ENCODE data around the gene RNPEP.
"Not testable (repeated sequence)": the region's sequence is repeated elsewhere in the genome, so short reads cannot be mapped to it uniquely, and the experiment has no call there.

RNPEP gene

DNA sequence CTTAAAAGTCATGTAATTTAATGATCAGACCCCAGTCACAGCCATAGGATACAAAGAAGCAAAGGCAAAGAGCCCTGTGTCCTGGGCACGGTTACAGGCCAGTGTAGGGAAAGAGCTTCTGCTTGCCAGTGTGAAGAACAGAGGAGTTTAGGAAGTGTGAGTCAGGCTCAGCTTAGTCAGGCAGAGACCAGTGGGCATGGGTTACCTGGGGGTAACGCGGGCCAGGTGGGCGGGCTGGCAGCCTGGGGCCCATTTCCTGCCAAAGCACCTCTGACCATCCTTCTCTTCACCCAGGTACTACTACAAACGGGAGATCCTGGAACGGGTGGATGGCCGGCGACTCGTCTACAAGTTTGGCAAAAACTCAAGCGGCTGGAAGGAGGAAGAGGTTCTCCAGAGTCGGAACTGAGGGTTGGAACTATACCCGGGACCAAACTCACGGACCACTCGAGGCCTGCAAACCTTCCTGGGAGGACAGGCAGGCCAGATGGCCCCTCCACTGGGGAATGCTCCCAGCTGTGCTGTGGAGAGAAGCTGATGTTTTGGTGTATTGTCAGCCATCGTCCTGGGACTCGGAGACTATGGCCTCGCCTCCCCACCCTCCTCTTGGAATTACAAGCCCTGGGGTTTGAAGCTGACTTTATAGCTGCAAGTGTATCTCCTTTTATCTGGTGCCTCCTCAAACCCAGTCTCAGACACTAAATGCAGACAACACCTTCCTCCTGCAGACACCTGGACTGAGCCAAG is 32.6 kb downstream of the RNPEP start:
- no peaks in the 10 kb centered on the region for H3K27me3 ChIP-seq (ENCODE audit: control insufficient read depth, insufficient read depth, low read length)
- peaks cover 56% of the 10 kb centered on the region for H3K36me3 ChIP-seq (ENCODE audit: control insufficient read depth, insufficient read depth, low read length)
- H3K4me3 ChIP-seq (ENCODE audit: low read length): peak overlapping the region; percentile 99
- peak overlapping the region; percentile 100 for H3K9ac ChIP-seq (ENCODE audit: low read length)
- no peaks in the 10 kb centered on the region for H3K9me3 ChIP-seq (ENCODE audit: control insufficient read depth, low read length)
- H3K4me1 ChIP-seq (ENCODE audit: control insufficient read depth, insufficient read depth, low read length): peaks cover 45% of the 10 kb centered on the region

DNA sequence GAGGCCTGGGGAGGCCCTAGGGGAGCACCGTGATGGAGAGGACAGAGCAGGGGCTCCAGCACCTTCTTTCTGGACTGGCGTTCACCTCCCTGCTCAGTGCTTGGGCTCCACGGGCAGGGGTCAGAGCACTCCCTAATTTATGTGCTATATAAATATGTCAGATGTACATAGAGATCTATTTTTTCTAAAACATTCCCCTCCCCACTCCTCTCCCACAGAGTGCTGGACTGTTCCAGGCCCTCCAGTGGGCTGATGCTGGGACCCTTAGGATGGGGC is 33.2 kb downstream of the RNPEP start:
- Histone ChIP-seq H3K9ac (ENCODE audit: low read length) (peak overlapping the region; percentile 100), H3K27me3 (ENCODE audit: control insufficient read depth, insufficient read depth, low read length) (no peaks in the 10 kb centered on the region), H3K4me1 (ENCODE audit: control insufficient read depth, insufficient read depth, low read length) (peaks cover 49% of the 10 kb centered on the region), H3K4me3 (ENCODE audit: low read length) (peak overlapping the region; percentile 99), H3K9me3 (ENCODE audit: control insufficient read depth, low read length) (no peaks in the 10 kb centered on the region), H3K36me3 (ENCODE audit: control insufficient read depth, insufficient read depth, low read length) (peaks cover 54% of the 10 kb centered on the region)

DNA sequence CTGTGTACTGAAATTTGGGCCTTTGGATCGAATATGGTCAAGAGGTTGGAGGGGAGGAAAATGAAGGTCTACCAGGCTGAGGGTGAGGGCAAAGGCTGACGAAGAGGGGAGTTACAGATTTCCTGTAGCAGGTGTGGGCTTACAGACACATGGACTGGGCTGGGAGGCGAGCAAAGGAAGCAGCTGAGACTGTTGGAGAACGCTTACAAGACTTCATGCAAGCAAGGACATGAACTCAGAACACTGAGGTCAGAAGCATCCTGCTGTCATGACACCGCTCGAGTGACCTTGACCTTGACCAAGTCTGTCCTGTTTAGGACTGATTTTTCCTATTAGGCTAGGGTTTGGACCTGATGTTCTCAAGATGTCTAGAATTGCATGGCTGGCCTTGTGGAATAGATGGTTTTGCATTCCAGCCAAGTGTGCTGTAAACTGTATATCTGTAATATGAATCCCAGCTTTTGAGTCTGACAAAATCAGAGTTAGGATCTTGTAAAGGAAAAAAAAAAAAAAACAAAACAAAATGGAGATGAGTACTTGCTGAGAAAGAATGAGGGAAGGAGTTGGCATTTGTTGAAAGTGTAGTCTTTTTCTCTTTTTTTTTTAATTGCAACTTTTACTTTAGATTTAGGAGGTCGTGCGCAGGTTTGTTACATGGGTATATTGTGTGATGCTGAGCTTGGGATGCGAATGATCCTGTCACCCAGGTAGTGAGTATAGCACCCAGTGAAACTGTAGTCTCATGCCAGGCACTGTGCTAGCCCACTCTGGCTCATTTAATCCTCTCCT is 33.8 kb downstream of the RNPEP start:
- Histone ChIP-seq H3K4me1 (ENCODE audit: control insufficient read depth, insufficient read depth, low read length) (peaks cover 50% of the 10 kb centered on the region), H3K4me3 (ENCODE audit: low read length) (peak overlapping the region; percentile 99), H3K9ac (ENCODE audit: low read length) (peak overlapping the region; percentile 100), H3K36me3 (ENCODE audit: control insufficient read depth, insufficient read depth, low read length) (peaks cover 48% of the 10 kb centered on the region), H3K27me3 (ENCODE audit: control insufficient read depth, insufficient read depth, low read length) (no peaks in the 10 kb centered on the region), H3K9me3 (ENCODE audit: control insufficient read depth, low read length) (no peaks in the 10 kb centered on the region)

DNA sequence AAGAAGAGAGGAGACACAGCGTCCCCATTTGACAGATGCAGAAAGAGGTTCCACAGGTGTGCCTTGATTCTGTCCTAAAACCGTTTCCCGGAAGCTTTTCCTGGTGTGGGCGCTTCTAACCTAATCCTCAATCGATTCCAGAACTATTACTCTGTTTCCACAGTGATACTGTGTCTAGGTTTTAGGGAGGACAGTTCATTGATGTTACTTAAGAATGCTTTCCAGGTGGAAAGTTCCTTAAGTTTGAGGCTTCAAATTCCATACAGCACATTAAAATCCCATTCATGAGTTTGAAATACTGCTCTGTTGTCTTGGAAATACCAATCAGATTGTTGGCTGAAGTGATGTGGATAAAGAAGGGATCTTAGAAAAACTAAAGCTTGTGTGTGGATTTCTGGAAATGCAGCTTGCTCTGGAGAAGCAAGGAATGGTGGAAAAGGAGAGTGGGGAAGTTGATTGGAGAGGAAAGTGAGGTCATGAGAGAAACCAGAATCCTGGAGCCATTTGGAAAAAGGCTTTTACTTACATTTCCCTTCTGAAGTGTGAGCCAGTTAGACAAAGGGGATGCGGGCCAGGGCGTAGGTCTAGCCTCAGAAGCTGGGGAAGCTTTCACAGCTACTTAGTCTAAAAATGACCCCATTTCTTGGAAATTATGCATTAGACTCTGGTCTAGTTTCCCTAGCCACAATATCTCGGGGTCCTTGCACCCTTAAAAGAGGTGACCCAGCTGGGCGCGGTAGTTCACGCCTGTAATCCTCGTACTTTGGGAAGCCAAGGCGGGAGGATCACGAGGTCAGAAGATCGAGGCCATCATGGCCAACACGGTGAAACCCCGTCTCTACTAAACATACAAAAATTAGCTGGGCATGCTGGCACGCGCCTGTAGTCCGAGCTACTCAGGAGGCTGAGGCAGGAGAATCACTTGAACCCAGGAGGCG is 34.6 kb downstream of the RNPEP start:
- Histone ChIP-seq H3K4me1 (ENCODE audit: control insufficient read depth, insufficient read depth, low read length) (peaks cover 54% of the 10 kb centered on the region), H3K27me3 (ENCODE audit: control insufficient read depth, insufficient read depth, low read length) (no peaks in the 10 kb centered on the region), H3K36me3 (ENCODE audit: control insufficient read depth, insufficient read depth, low read length) (peaks cover 40% of the 10 kb centered on the region), H3K9ac (ENCODE audit: low read length) (peak overlapping the region; percentile 100), H3K9me3 (ENCODE audit: control insufficient read depth, low read length) (no peaks in the 10 kb centered on the region), H3K4me3 (ENCODE audit: low read length) (no peak overlapping the region)

DNA sequence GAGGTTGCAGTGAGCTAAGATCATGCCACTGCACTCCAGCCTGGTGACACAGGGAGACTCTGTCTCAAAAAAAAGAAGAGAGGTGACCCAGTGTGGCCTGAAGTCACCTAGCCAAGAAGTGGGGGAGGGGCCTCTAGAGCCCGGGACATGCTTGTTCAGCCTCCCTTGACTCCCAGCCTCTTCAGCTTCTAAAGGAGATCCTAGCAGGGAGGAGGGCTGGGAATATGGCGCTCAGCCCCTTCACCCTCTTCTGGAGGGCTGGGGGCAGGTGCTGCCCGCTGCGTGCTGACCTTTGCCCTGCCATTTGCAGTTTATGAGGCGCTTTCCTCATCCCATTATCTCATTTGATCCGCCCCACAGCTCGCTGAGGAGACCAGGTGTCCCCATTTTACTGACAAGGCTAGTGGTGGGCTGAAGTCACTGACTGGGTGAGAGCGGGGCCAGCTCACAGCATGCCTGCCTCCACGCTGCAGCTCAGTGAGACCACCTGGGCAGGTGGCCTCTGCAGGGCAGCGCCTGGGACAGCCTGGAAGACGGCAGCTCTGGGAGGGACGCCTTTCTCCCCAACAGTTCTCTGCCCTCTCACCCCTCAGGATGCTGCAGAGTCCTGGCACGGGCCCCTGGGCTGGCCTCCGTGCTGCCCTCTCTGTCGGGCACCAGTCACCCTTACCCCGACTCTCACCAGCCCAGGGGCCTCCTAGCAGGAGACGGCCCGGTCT is 35.5 kb downstream of the RNPEP start:
- H3K4me1 ChIP-seq (ENCODE audit: control insufficient read depth, insufficient read depth, low read length): peaks cover 61% of the 10 kb centered on the region
- no peak overlapping the region for H3K4me3 ChIP-seq (ENCODE audit: low read length)

DNA sequence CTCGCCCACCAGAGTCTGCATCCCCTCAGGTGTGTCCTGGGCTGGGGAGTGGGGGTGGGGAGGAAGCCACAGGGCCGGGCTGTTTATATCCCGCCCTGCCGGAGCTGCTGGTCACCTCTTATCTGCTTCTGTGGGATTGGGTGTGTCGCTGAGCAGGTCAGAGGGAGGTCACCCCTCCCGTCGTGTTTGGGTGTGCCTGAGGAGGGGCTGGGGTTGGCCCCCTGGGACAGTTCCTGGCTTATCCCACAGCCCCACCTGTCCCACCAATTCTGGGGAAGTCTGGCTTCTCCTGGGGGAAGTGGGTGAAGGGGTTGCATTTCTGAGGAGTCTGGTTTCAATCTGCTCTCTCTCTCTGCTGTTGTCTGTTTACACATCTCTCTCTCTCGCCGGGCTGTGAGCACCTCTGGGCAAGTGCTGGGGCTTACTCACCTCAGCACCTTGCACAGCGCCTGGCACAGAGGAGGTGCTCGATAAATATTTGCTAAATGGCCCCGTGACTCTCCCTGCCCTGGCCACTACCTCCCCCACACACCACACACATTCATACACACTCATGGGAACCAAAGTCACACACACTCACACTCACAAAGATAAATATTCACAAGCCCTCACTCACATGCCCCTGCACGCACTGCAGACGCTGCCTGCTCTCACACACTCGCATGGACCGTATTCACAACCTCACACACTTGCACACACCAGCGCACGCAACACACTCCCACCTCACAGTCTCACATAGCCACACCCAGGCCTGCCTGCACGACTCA is 36.2 kb downstream of the RNPEP start:
- peak overlapping the region; percentile 100 for H3K9ac ChIP-seq (ENCODE audit: low read length)
- peaks cover 68% of the 10 kb centered on the region for H3K4me1 ChIP-seq (ENCODE audit: control insufficient read depth, insufficient read depth, low read length)
- H3K9me3 ChIP-seq (ENCODE audit: control insufficient read depth, low read length): no peaks in the 10 kb centered on the region
- H3K4me3 ChIP-seq (ENCODE audit: low read length): no peak overlapping the region
- peaks cover 24% of the 10 kb centered on the region for H3K36me3 ChIP-seq (ENCODE audit: control insufficient read depth, insufficient read depth, low read length)
- no peaks in the 10 kb centered on the region for H3K27me3 ChIP-seq (ENCODE audit: control insufficient read depth, insufficient read depth, low read length)

More for the DNA sequence above, 35.5 kb downstream of the RNPEP start:
- Histone ChIP-seq H3K36me3 (ENCODE audit: control insufficient read depth, insufficient read depth, low read length) (peaks cover 32% of the 10 kb centered on the region), H3K27me3 (ENCODE audit: control insufficient read depth, insufficient read depth, low read length) (no peaks in the 10 kb centered on the region), H3K9ac (ENCODE audit: low read length) (peak overlapping the region; percentile 100), H3K9me3 (ENCODE audit: control insufficient read depth, low read length) (no peaks in the 10 kb centered on the region)

DNA sequence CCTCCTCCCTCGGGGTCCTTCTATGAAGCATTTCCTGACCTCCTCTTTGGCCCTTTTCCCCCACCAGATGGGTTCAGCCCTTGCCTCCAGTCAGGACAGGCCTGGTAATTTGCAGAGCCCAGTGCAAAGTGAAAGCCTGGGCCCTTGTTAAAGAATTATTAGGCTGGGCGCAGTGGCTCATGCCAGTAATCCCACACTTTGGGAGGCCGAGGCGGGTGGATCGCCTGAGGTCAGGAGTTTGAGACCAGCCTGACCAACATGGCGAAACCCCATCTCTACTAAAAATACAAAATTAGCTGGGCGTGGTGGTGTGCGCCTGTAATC is 36.7 kb downstream of the RNPEP start:
- H3K9me3 ChIP-seq (ENCODE audit: control insufficient read depth, low read length); H3K27me3 ChIP-seq (ENCODE audit: control insufficient read depth, insufficient read depth, low read length); H3K4me3 ChIP-seq (ENCODE audit: low read length): not testable (repeated sequence)
- H3K4me1 ChIP-seq (ENCODE audit: control insufficient read depth, insufficient read depth, low read length): peaks cover 68% of the 10 kb centered on the region
- H3K9ac ChIP-seq (ENCODE audit: low read length): peak overlapping the region; percentile 100
- H3K36me3 ChIP-seq (ENCODE audit: control insufficient read depth, insufficient read depth, low read length): peaks cover 19% of the 10 kb centered on the region

DNA sequence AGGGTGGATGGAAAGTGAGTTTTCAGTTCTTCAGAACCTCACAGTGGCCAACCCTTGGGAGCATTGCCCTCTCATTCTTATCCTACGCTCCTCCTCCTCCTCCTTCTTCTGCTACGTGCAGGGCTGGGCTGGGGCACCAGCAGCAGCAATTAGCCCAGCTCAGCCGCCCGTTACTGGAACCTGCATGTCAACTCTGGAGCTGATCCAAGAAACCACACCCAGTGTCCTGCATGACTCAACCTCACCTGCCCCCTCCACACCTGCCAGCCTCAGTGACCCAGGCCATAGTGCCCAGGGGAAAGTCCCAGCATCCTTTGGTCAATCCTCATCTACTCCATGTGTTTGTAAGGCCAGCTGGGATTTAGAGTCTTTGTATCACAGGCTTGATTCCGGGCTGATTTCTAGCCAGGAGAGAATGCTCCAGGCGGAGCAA is 40.6 kb downstream of the RNPEP start:
- Histone ChIP-seq H3K4me1 (ENCODE audit: control insufficient read depth, insufficient read depth, low read length) (peaks cover 43% of the 10 kb centered on the region), H3K4me3 (ENCODE audit: low read length) (no peak overlapping the region), H3K9me3 (ENCODE audit: control insufficient read depth, low read length) (no peaks in the 10 kb centered on the region), H3K36me3 (ENCODE audit: control insufficient read depth, insufficient read depth, low read length) (no peaks in the 10 kb centered on the region), H3K27me3 (ENCODE audit: control insufficient read depth, insufficient read depth, low read length) (no peaks in the 10 kb centered on the region), H3K9ac (ENCODE audit: low read length) (peak overlapping the region; percentile 74)

DNA sequence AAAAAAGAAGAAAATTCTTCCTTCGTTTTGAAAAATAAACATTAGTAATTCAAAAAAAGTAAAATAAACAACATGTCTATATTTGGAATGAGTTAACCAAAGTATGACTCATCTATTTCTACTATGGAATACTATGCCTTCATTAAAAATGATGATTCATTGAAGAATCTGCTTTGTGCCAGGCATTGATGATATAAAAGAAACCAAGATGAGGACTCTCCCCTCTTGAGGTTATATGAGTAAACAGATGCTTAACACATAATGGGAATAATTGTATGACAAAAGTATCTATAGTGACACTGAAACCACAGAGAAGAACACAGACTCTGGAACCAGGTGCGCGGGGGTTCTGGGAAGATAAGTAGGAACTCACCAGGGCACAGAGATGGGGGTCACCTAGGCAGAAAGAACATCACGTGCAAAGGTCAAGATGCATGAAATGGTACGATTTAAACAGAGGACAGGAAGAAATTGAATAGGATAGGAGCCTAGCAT is 46.8 kb downstream of the RNPEP start:
- no peaks in the 10 kb centered on the region for H3K27me3 ChIP-seq (ENCODE audit: control insufficient read depth, insufficient read depth, low read length)
- no peaks in the 10 kb centered on the region for H3K36me3 ChIP-seq (ENCODE audit: control insufficient read depth, insufficient read depth, low read length)

DNA sequence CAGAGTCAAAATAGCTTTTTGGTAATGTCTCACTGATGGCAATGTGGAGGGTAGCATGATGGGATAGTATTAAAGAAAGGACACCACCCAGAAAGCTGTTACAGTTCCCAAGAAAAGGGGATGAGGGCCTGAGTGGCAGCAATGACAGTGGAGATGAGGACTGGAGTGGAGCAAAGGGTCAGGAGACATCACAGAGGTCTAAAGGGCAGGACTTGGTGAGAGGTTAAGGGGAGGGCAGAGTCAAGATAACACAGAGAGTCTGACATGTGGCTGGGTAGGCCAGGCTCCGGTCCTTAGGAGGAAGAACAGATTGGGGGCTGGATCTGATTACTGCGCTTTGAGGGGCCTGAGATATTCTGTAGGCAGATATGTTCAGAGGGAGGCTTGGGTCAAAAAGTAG is 47.3 kb downstream of the RNPEP start:
- Histone ChIP-seq H3K4me1 (ENCODE audit: control insufficient read depth, insufficient read depth, low read length) (peaks cover 28% of the 10 kb centered on the region), H3K27me3 (ENCODE audit: control insufficient read depth, insufficient read depth, low read length) (no peaks in the 10 kb centered on the region), H3K36me3 (ENCODE audit: control insufficient read depth, insufficient read depth, low read length) (no peaks in the 10 kb centered on the region), H3K9ac (ENCODE audit: low read length) (no peak overlapping the region), H3K9me3 (ENCODE audit: control insufficient read depth, low read length) (no peaks in the 10 kb centered on the region), H3K4me3 (ENCODE audit: low read length) (no peak overlapping the region)

More for the DNA sequence above, 46.8 kb downstream of the RNPEP start:
- peaks cover 23% of the 10 kb centered on the region for H3K4me1 ChIP-seq (ENCODE audit: control insufficient read depth, insufficient read depth, low read length)
- H3K4me3 ChIP-seq (ENCODE audit: low read length): no peak overlapping the region
- no peaks in the 10 kb centered on the region for H3K9me3 ChIP-seq (ENCODE audit: control insufficient read depth, low read length)
- no peak overlapping the region for H3K9ac ChIP-seq (ENCODE audit: low read length)

DNA sequence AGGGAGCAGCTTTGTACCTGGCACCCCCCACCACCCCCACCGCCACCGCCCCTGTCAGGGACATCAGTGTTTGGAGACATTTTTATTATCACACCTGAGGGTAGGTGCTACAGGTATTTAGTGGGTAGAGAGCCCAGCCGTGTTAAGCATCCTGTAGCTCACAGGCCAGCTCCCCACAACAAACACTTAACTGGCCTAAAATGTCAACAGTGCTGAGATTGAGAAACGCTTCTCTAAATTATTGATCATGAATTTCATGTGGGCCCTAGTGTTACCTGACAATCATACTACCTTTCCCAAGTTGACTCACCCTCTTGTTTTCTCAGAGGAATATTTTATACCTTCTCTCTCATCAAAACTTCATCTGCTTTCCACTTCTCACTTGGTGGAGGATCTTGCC is 49.3 kb downstream of the RNPEP start:
- Histone ChIP-seq H3K4me3 (ENCODE audit: low read length) (no peak overlapping the region), H3K9ac (ENCODE audit: low read length) (peak overlapping the region; percentile 13), H3K36me3 (ENCODE audit: control insufficient read depth, insufficient read depth, low read length) (no peaks in the 10 kb centered on the region), H3K4me1 (ENCODE audit: control insufficient read depth, insufficient read depth, low read length) (peaks cover 41% of the 10 kb centered on the region), H3K27me3 (ENCODE audit: control insufficient read depth, insufficient read depth, low read length) (no peaks in the 10 kb centered on the region), H3K9me3 (ENCODE audit: control insufficient read depth, low read length) (no peaks in the 10 kb centered on the region)

Measured in mucosa of stomach (tissue), 1 donor.